Esophagus squamous epithelium (tissue), 4 donors: ENCODE data around the gene SETD5.

ENCODE experiments used
- CTCF ChIP-seq, 6 experiments: fragments of 450-650 bp in 4 of 6; fragments of 200-600 bp in 2 of 6; sonication (generic) in 2 of 6; IDR thresholded peaks; one replicate each; pipeline ENCODE4 v1.5.1; 2016 to 2019; ENCODE audit warnings: antibody characterized with exemption in 6 of 6, mild to moderate bottlenecking in 4 of 6, moderate library complexity in 4 of 6
- POLR2A ChIP-seq, 4 donors: fragments of 450-650 bp; IDR thresholded peaks; one replicate each; pipeline ENCODE4 v1.6.1; 2017; ENCODE audit warnings: antibody characterized with exemption in 4 of 4, mild to moderate bottlenecking in 4 of 4, moderate library complexity in 3 of 4

DNA sequence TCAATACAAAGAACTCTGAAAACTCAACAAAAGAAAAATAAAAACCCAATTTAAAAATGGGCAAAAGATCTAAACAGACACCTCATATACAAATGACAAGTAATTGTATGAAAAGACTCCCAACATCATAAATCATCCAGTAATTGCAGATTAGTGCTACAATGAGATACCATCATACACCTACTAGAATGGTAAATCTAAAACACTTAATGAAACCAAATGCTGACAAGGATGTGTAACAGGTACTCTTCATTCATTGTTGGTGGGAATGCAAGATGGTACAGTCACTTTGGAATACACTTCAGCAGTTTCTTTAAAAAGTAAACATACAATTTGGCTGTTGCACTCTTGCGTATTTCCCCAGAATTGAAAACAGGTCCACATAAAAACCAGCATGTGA is 87.8 kb downstream of the SETD5 start:
- TF ChIP-seq CTCF (IDR thresholded peaks at IDR 0.05): no peak
- TF ChIP-seq POLR2A (IDR thresholded peaks at IDR 0.05): no peak
